Hepatocyte (in vitro differentiated cells): ENCODE data around the gene STK32B.

Experiments used
- CTCF ChIP-seq: fragments of 200-600 bp; sonication (generic); IDR thresholded peaks from 2 replicates; pipeline ENCODE4 v1.5.1; 2016; ENCODE audit warnings: antibody characterized with exemption, mild to moderate bottlenecking; ENCODE audit not compliant: poor library complexity
- EZH2 ChIP-seq: fragments of 200-600 bp; sonication (generic); IDR thresholded peaks from 2 replicates; pipeline ENCODE4 v1.6.1; 2016; ENCODE audit warnings: antibody characterized with exemption, mild to moderate bottlenecking, borderline replicate concordance
- EZH2phosphoT487 ChIP-seq: fragments of 200-600 bp; sonication (generic); IDR thresholded peaks from one replicate; pipeline ENCODE4 v1.6.1; 2018; ENCODE audit warnings: antibody characterized with exemption, mild to moderate bottlenecking, low read depth, moderate library complexity; ENCODE audit not compliant: unreplicated experiment, severe bottlenecking

GRCh38 chr4:5460106-5460801, 409.0 kb downstream of the STK32B start:
- TF ChIP-seq CTCF: peak; percentile 56
- no peak for TF ChIP-seq EZH2phosphoT487
- TF ChIP-seq EZH2: no peak
